ENCODE results near the gene GEMIN2.

Gene GEMIN2

GRCh38 chr14:39177168-39177545 is 63.0 kb downstream of the GEMIN2 start:
- Histone ChIP-seq H2AFZ (ENCODE audit: insufficient read depth, low read length, poor library complexity) (no peak overlapping the region), H4K8ac (ENCODE audit: low read depth, low read length) (no peak overlapping the region), H2AK5ac (ENCODE audit: low read length) (no peak overlapping the region), H3K79me1 (ENCODE audit: low read length) (peaks cover 11% of the 10 kb centered on the region), H3K36me3 (ENCODE audit: control insufficient read depth in 1 of 2, insufficient read depth in 2 of 2, low read length in 2 of 2) (peaks cover 23 to 35% of the 10 kb centered on the region in 2 experiments), H3K4me2 (ENCODE audit: low read length) (no peak overlapping the region), H3K9ac (ENCODE audit: low read length) (no peak overlapping the region), H3K4me1 (ENCODE audit: control insufficient read depth in 1 of 2, insufficient read depth in 2 of 2, low read length in 2 of 2) (peaks cover 0 to 2% of the 10 kb centered on the region in 2 experiments), H3K9me3 (ENCODE audit: insufficient read depth, low read depth, low read length) (peaks cover 2% of the 10 kb centered on the region), H3K14ac (ENCODE audit: low read length) (no peak overlapping the region), H2BK5ac (ENCODE audit: low read depth, low read length, poor library complexity) (no peak overlapping the region), H4K12ac (ENCODE audit: low read depth, low read length) (no peak overlapping the region), H3K27ac (ENCODE audit: low read depth, low read length) (no peak overlapping the region), H3K27me3 (ENCODE audit: insufficient read depth, low read length) (no peaks in the 10 kb centered on the region), H3K18ac (ENCODE audit: low read length) (peak overlapping the region; percentile 11), H3K4ac (ENCODE audit: low read depth, low read length) (peak overlapping the region; percentile 33), H2BK120ac (ENCODE audit: insufficient read depth, low read length, poor library complexity) (no peak overlapping the region), H2BK12ac (ENCODE audit: low read length) (no peak overlapping the region), H3K4me3 (ENCODE audit: low read depth, low read length) (no peak overlapping the region), H4K91ac (ENCODE audit: low read depth, low read length) (no peak overlapping the region), H3K79me2 (ENCODE audit: control insufficient read depth, insufficient read depth, low read length, poor library complexity) (peaks cover 8% of the 10 kb centered on the region), H3K23ac (ENCODE audit: low read length) (no peak overlapping the region)
- WGBS (ENCODE audit: extremely low coverage, insufficient coverage, insufficient read length) = no CpG with 5 or more reads among the region's 9 CpGs
- DNase-seq = no peak

- H3K4ac ChIP-seq (ENCODE audit: low read depth, low read length) = no peak overlapping the region
- H4K12ac ChIP-seq (ENCODE audit: low read depth, low read length) = no peak overlapping the region
- H3K18ac ChIP-seq (ENCODE audit: low read length) = no peak overlapping the region
- H3K27ac ChIP-seq (ENCODE audit: low read depth, low read length) = no peak overlapping the region
- no peak overlapping the region for H2AFZ ChIP-seq (ENCODE audit: insufficient read depth, low read length, poor library complexity)
- no peak overlapping the region for H3K14ac ChIP-seq (ENCODE audit: low read length)
- no CpG with 5 or more reads among the region's 6 CpGs for WGBS (ENCODE audit: extremely low coverage, insufficient coverage, insufficient read length)
- H4K91ac ChIP-seq (ENCODE audit: low read depth, low read length) = no peak overlapping the region
- H3K27me3 ChIP-seq (ENCODE audit: insufficient read depth, low read length) = no peaks in the 10 kb centered on the region
- no peak overlapping the region for H3K9ac ChIP-seq (ENCODE audit: low read length)
- peaks cover 27 to 39% of the 10 kb centered on the region in 2 experiments for H3K36me3 ChIP-seq (ENCODE audit: control insufficient read depth in 1 of 2, insufficient read depth in 2 of 2, low read length in 2 of 2)
- no peak overlapping the region for H2BK120ac ChIP-seq (ENCODE audit: insufficient read depth, low read length, poor library complexity)
- no peak overlapping the region for H4K8ac ChIP-seq (ENCODE audit: low read depth, low read length)
- H2AK5ac ChIP-seq (ENCODE audit: low read length) = no peak overlapping the region
- H2BK12ac ChIP-seq (ENCODE audit: low read length) = no peak overlapping the region
- H3K4me3 ChIP-seq (ENCODE audit: low read depth, low read length) = no peak overlapping the region
- peaks cover 11% of the 10 kb centered on the region for H3K79me1 ChIP-seq (ENCODE audit: low read length)
- no peak overlapping the region for H2BK5ac ChIP-seq (ENCODE audit: low read depth, low read length, poor library complexity)
- no peak for DNase-seq
- H3K4me1 ChIP-seq (ENCODE audit: control insufficient read depth in 1 of 2, insufficient read depth in 2 of 2, low read length in 2 of 2) = peaks cover 0 to 2% of the 10 kb centered on the region in 2 experiments
- no peak overlapping the region for H3K4me2 ChIP-seq (ENCODE audit: low read length)
- peaks cover 8% of the 10 kb centered on the region for H3K79me2 ChIP-seq (ENCODE audit: control insufficient read depth, insufficient read depth, low read length, poor library complexity)
- H3K23ac ChIP-seq (ENCODE audit: low read length) = no peak overlapping the region
- peaks cover 2% of the 10 kb centered on the region for H3K9me3 ChIP-seq (ENCODE audit: insufficient read depth, low read depth, low read length)
These were observed 64.9 kb downstream of the GEMIN2 start for GRCh38 chr14:39179042-39179441.

- no CpG with 5 or more reads among the region's 5 CpGs for WGBS (ENCODE audit: extremely low coverage, insufficient coverage, insufficient read length)
- peaks cover 34 to 45% of the 10 kb centered on the region in 2 experiments for H3K36me3 ChIP-seq (ENCODE audit: control insufficient read depth in 1 of 2, insufficient read depth in 2 of 2, low read length in 2 of 2)
- H2AK5ac ChIP-seq (ENCODE audit: low read length) = no peak overlapping the region
- H3K27ac ChIP-seq (ENCODE audit: low read depth, low read length) = no peak overlapping the region
- peaks cover 1% of the 10 kb centered on the region for H3K79me1 ChIP-seq (ENCODE audit: low read length)
- no peak overlapping the region for H2BK120ac ChIP-seq (ENCODE audit: insufficient read depth, low read length, poor library complexity)
- no peak overlapping the region for H2AFZ ChIP-seq (ENCODE audit: insufficient read depth, low read length, poor library complexity)
- H3K79me2 ChIP-seq (ENCODE audit: control insufficient read depth, insufficient read depth, low read length, poor library complexity) = peaks cover 3% of the 10 kb centered on the region
- DNase-seq = no peak
- no peak overlapping the region for H3K4me3 ChIP-seq (ENCODE audit: low read depth, low read length)
- no peak overlapping the region for H2BK12ac ChIP-seq (ENCODE audit: low read length)
- peaks cover 2% of the 10 kb centered on the region for H3K9me3 ChIP-seq (ENCODE audit: insufficient read depth, low read depth, low read length)
- no peak overlapping the region for H3K4ac ChIP-seq (ENCODE audit: low read depth, low read length)
- no peak overlapping the region for H3K4me2 ChIP-seq (ENCODE audit: low read length)
- H3K9ac ChIP-seq (ENCODE audit: low read length) = no peak overlapping the region
- no peak overlapping the region for H3K23ac ChIP-seq (ENCODE audit: low read length)
- H3K18ac ChIP-seq (ENCODE audit: low read length) = no peak overlapping the region
- peaks cover 0 to 2% of the 10 kb centered on the region in 2 experiments for H3K4me1 ChIP-seq (ENCODE audit: control insufficient read depth in 1 of 2, insufficient read depth in 2 of 2, low read length in 2 of 2)
- H4K12ac ChIP-seq (ENCODE audit: low read depth, low read length) = no peak overlapping the region
- H4K8ac ChIP-seq (ENCODE audit: low read depth, low read length) = no peak overlapping the region
- no peak overlapping the region for H2BK5ac ChIP-seq (ENCODE audit: low read depth, low read length, poor library complexity)
- H3K14ac ChIP-seq (ENCODE audit: low read length) = no peak overlapping the region
- no peaks in the 10 kb centered on the region for H3K27me3 ChIP-seq (ENCODE audit: insufficient read depth, low read length)
- no peak overlapping the region for H4K91ac ChIP-seq (ENCODE audit: low read depth, low read length)
These were observed 66.4 kb downstream of the GEMIN2 start for GRCh38 chr14:39180553-39180952.

GRCh38 chr14:39181026-39181692 is 67.0 kb downstream of the GEMIN2 start:
- H2AFZ ChIP-seq (ENCODE audit: insufficient read depth, low read length, poor library complexity) = no peak overlapping the region
- no peak overlapping the region for H3K4ac ChIP-seq (ENCODE audit: low read depth, low read length)
- H3K36me3 ChIP-seq (ENCODE audit: control insufficient read depth in 1 of 2, insufficient read depth in 2 of 2, low read length in 2 of 2) = peaks cover 34 to 45% of the 10 kb centered on the region in 2 experiments
- peaks cover 2% of the 10 kb centered on the region for H3K9me3 ChIP-seq (ENCODE audit: insufficient read depth, low read depth, low read length)
- H3K4me1 ChIP-seq (ENCODE audit: control insufficient read depth in 1 of 2, insufficient read depth in 2 of 2, low read length in 2 of 2) = peaks cover 0 to 2% of the 10 kb centered on the region in 2 experiments
- no peak overlapping the region for H3K23ac ChIP-seq (ENCODE audit: low read length)
- no peaks in the 10 kb centered on the region for H3K79me1 ChIP-seq (ENCODE audit: low read length)
- no peak overlapping the region for H3K18ac ChIP-seq (ENCODE audit: low read length)
- no peaks in the 10 kb centered on the region for H3K27me3 ChIP-seq (ENCODE audit: insufficient read depth, low read length)
- no peak overlapping the region for H2AK5ac ChIP-seq (ENCODE audit: low read length)
- peaks cover 2% of the 10 kb centered on the region for H3K79me2 ChIP-seq (ENCODE audit: control insufficient read depth, insufficient read depth, low read length, poor library complexity)
- no peak for DNase-seq
- no CpG with 5 or more reads among the region's 7 CpGs for WGBS (ENCODE audit: extremely low coverage, insufficient coverage, insufficient read length)
- H3K4me2 ChIP-seq (ENCODE audit: low read length) = no peak overlapping the region
- H4K91ac ChIP-seq (ENCODE audit: low read depth, low read length) = no peak overlapping the region
- H3K14ac ChIP-seq (ENCODE audit: low read length) = no peak overlapping the region
- no peak overlapping the region for H3K9ac ChIP-seq (ENCODE audit: low read length)
- no peak overlapping the region for H2BK5ac ChIP-seq (ENCODE audit: low read depth, low read length, poor library complexity)
- no peak overlapping the region for H4K8ac ChIP-seq (ENCODE audit: low read depth, low read length)
- no peak overlapping the region for H4K12ac ChIP-seq (ENCODE audit: low read depth, low read length)
- H2BK12ac ChIP-seq (ENCODE audit: low read length) = no peak overlapping the region
- no peak overlapping the region for H3K27ac ChIP-seq (ENCODE audit: low read depth, low read length)
- no peak overlapping the region for H2BK120ac ChIP-seq (ENCODE audit: insufficient read depth, low read length, poor library complexity)
- no peak overlapping the region for H3K4me3 ChIP-seq (ENCODE audit: low read depth, low read length)

All from trophoblast cell (in vitro differentiated cells and primary cell).